Endothelial cell of umbilical vein (primary cell): ENCODE results near the gene CNGB1. TPM values are rescaled to one million over a fixed set of nuclear protein-coding genes. Genes with fewer than 3 reads are reported as not detected.

ENCODE experiments used
- BruUV-seq: library from RNA; stranded (reverse); fragments of 400-500 nt; replicated peaks from 2 replicates; lab custom pipeline; 2021; lab: Mats Ljungman, UMichigan
- CTCF ChIA-PET: fragments of 300-600, 350-600 bp; sonication (Branson Sonifier 250); formaldehyde crosslinking; loops from one replicate; lab custom pipeline; 2021; ENCODE audit warnings: antibody characterized with exemption, inconsistent platforms; lab: Charles Lee
- POLR2A ChIA-PET: fragments of 300-600, 350-600 bp; sonication (Branson Sonifier 250); formaldehyde crosslinking; loops from one replicate; lab custom pipeline; 2021; ENCODE audit warnings: antibody characterized with exemption, inconsistent platforms; lab: Charles Lee
- DNase-seq: peaks from one replicate; pipeline ENCODE4 v3.0.0-alpha.2; 2011; ENCODE audit warnings: low read depth, low spot score
- FAIRE-seq: peaks from 2 replicates; lab custom pipeline; 2011; peaks lifted over from hg19 to GRCh38; lab: Jason Lieb, UNC
- H2AFZ ChIP-seq: 2 replicates; pipeline ENCODE4 v1.6.0; 2012; ENCODE audit warnings: low read depth, low read length, control low read depth, inconsistent platforms
- H3K27ac ChIP-seq: 2 replicates; pipeline ENCODE4 v1.5.1; 2011; ENCODE audit warnings: low read depth, mild to moderate bottlenecking, control low read depth, low read length, moderate library complexity; ENCODE audit not compliant: insufficient read depth
- H3K27me3 ChIP-seq, 2 experiments: 2 replicates each; pipeline versions ENCODE4 v1.6.0 to v1.6.1; 2011; ENCODE audit warnings: low read length in 2 of 2, mixed read lengths in 1 of 2; ENCODE audit not compliant: control insufficient read depth in 2 of 2, insufficient read depth in 2 of 2
- H3K36me3 ChIP-seq, 2 experiments: 2 replicates in 1 of 2; 3 replicates in 1 of 2; pipeline ENCODE4 v1.5.1; 2011; ENCODE audit warnings: low read length in 2 of 2, mild to moderate bottlenecking in 1 of 2, moderate library complexity in 1 of 2; ENCODE audit not compliant: control insufficient read depth in 2 of 2, insufficient read depth in 2 of 2; ENCODE audit errors: extremely low read depth in 1 of 2
- H3K4me1 ChIP-seq: 3 replicates; pipeline ENCODE4 v1.5.1; 2011; ENCODE audit warnings: mild to moderate bottlenecking, low read length; ENCODE audit not compliant: control insufficient read depth, insufficient read depth; ENCODE audit errors: extremely low read depth
- H3K4me2 ChIP-seq: 2 replicates; pipeline ENCODE4 v1.6.1; 2011; ENCODE audit warnings: low read length, control low read depth, mixed read lengths; ENCODE audit not compliant: insufficient read depth
- H3K4me3 ChIP-seq, 3 experiments: fragments of 200-600 bp in 1 of 3; sonication (generic), shearing (Covaris generic) in 1 of 3; replicated peaks in 1 of 3; 2 replicates each; pipeline ENCODE4 v1.5.1; 2011 to 2016; ENCODE audit warnings: control low read depth in 3 of 3, low read length in 3 of 3, mild to moderate bottlenecking in 2 of 3, inconsistent platforms in 1 of 3, low read depth in 1 of 3, moderate library complexity in 1 of 3; ENCODE audit not compliant: insufficient read depth in 1 of 3
- H3K79me2 ChIP-seq: 2 replicates; pipeline ENCODE4 v1.6.0; 2012; ENCODE audit warnings: low read length, inconsistent platforms; ENCODE audit not compliant: control insufficient read depth, insufficient read depth
- H3K9ac ChIP-seq: replicated peaks from 2 replicates; pipeline ENCODE3; 2011; ENCODE audit warnings: low read length, control low read depth; ENCODE audit not compliant: insufficient read depth; ENCODE audit errors: extremely low read depth
- H3K9me1 ChIP-seq: replicated peaks from 3 replicates; pipeline ENCODE4 v1.6.0; 2011; ENCODE audit warnings: mild to moderate bottlenecking, low read length; ENCODE audit not compliant: control insufficient read depth, insufficient read depth; ENCODE audit errors: extremely low read depth
- H3K9me3 ChIP-seq: replicated peaks from 2 replicates; pipeline ENCODE4 v1.5.1; 2012; ENCODE audit warnings: low read length, inconsistent platforms; ENCODE audit not compliant: control insufficient read depth, insufficient read depth
- H4K20me1 ChIP-seq: replicated peaks from 2 replicates; pipeline ENCODE3; 2011; ENCODE audit warnings: mild to moderate bottlenecking, low read length; ENCODE audit not compliant: control insufficient read depth, insufficient read depth; ENCODE audit errors: extremely low read depth
- CTCF ChIP-seq, 2 donors: IDR thresholded peaks; 1 replicate in 1 of 2; 2 replicates in 1 of 2; pipeline ENCODE4 v1.5.1; 2011; ENCODE audit warnings: low read length in 2 of 2, mild to moderate bottlenecking in 2 of 2, moderate library complexity in 2 of 2, control low read depth in 1 of 2, inconsistent platforms in 1 of 2, low read depth in 1 of 2; ENCODE audit not compliant: insufficient read depth in 1 of 2; ENCODE audit errors: extremely low read depth in 1 of 2
- EZH2 ChIP-seq: IDR thresholded peaks from 2 replicates; pipeline ENCODE4 v1.6.1; 2012; ENCODE audit warnings: borderline replicate concordance, low read depth, mild to moderate bottlenecking, moderate library complexity, low read length, inconsistent platforms; ENCODE audit not compliant: severe bottlenecking
- FOS ChIP-seq: IDR thresholded peaks from 2 replicates; pipeline ENCODE4 v1.6.1; 2011; ENCODE audit warnings: mild to moderate bottlenecking, low read length, moderate library complexity, borderline replicate concordance; ENCODE audit not compliant: insufficient read depth
- GATA2 ChIP-seq: IDR thresholded peaks from 2 replicates; pipeline ENCODE4 v1.7.0; 2011; ENCODE audit warnings: low read depth, mild to moderate bottlenecking, moderate library complexity, mixed read lengths, low read length; ENCODE audit not compliant: insufficient read length, insufficient read depth
- JUN ChIP-seq: IDR thresholded peaks from 2 replicates; pipeline ENCODE4 v1.6.1; 2011; ENCODE audit warnings: borderline replicate concordance, low read depth; ENCODE audit not compliant: insufficient read length, insufficient read depth
- MAX ChIP-seq: IDR thresholded peaks from 2 replicates; pipeline ENCODE4 v1.6.1; 2011; ENCODE audit not compliant: insufficient read depth, insufficient read length
- MYC ChIP-seq: IDR thresholded peaks from one replicate; pipeline ENCODE4 v1.6.1; 2011; ENCODE audit warnings: mild to moderate bottlenecking, low read depth, low read length
- POLR2A ChIP-seq: IDR thresholded peaks from 2 replicates; pipeline ENCODE4 v1.6.1; 2012; ENCODE audit warnings: low read depth, mild to moderate bottlenecking, control low read depth, low read length
- POLR2AphosphoS5 ChIP-seq: IDR thresholded peaks from 2 replicates; pipeline ENCODE4 v1.6.1; 2012; ENCODE audit warnings: low read depth, mild to moderate bottlenecking, control low read depth, low read length, moderate library complexity; ENCODE audit not compliant: insufficient read depth
- dilution Hi-C: fragments of 300-500 bp; cut with MboI; formaldehyde crosslinking; loops from one replicate; pipeline ENCODE4 v1.15.0; 2019; ENCODE audit warnings: low sequenced_read_pairs; ENCODE audit not compliant: extremely low pct_ligation_motif_present
- intact Hi-C: fragments of 100-400 bp; cut with micrococcal nuclease; formaldehyde crosslinking; loops from one replicate; pipeline ENCODE4 v1.10.0; 2022
- polyA plus RNA-seq, 4 experiments: library from polyadenylated mRNA; depleted of rRNA in 3 of 4; stranded (reverse) in 3 of 4; unstranded in 1 of 4; fragments of >200 nt; gene quantifications; 2 replicates each; pipeline versions ENCODE4 v1.2.1 to v1.2.3, GENCODE V29; 2011 to 2012; ENCODE audit warnings: missing spikeins in 1 of 4
- total RNA-seq: library from RNA; stranded (reverse); gene quantifications from 2 replicates; pipeline ENCODE4 v1.2.3, GENCODE V29; 2021

The CNGB1 gene
- total and polyA plus RNA-seq, 2 donors (not counting 3 experiments of a cell fraction or from before 2014, with no cell fraction given), result not detected

- H3K9me1 ChIP-seq, result no peaks in the 10 kb centered on the region
- H3K4me2 ChIP-seq, result no peak overlapping the region
- no TSS peak for BruUV-seq
- no peaks in the 10 kb centered on the region for H3K9me3 ChIP-seq
- H3K4me1 ChIP-seq, result no peaks in the 10 kb centered on the region
- FAIRE-seq (no peak), DNase-seq (no peak)
- dilution Hi-C loops, result no loop called here
- H3K4me3 ChIP-seq, result no peak overlapping the region
- H2AFZ ChIP-seq, result no peak overlapping the region
- intact Hi-C loops, result no loop called here
- H3K27me3 ChIP-seq, result peaks cover 0 to 3% of the 10 kb centered on the region in 2 experiments
- H3K9ac ChIP-seq, result no peak overlapping the region
- CTCF ChIA-PET, result interaction anchor here (1.4 kb wide), 1 partner anchor 10 kb away, joined by 5 read pairs; no protein-coding TSS in a partner anchor
- H3K36me3 ChIP-seq, result no peaks in the 10 kb centered on the region
- H3K79me2 ChIP-seq, result no peaks in the 10 kb centered on the region
- TF ChIP-seq JUN, result no peak
- TF ChIP-seq FOS, result no peak
- TF ChIP-seq CTCF (IDR thresholded peaks at IDR 0.05; ENCODE audit: extremely low read depth in 1 of 2, insufficient read depth in 1 of 2, low read depth in 1 of 2, low read length in 2 of 2), result no peak
- no peak for TF ChIP-seq POLR2A
- TF ChIP-seq EZH2, result no peak
- TF ChIP-seq MYC, result no peak
- TF ChIP-seq GATA2, result no peak
- TF ChIP-seq MAX, result no peak
- no peak for TF ChIP-seq POLR2AphosphoS5
- POLR2A ChIA-PET, result no interaction called here
- H3K27ac ChIP-seq, result no peak overlapping the region
- H4K20me1 ChIP-seq, result no peaks in the 10 kb centered on the region
Observed at GRCh38 chr16:57977418-57978069, 6.6 kb upstream of the CNGB1 start.
